HepG2 (cell line): ENCODE measurements around the gene GRIN3B. TPM values are rescaled to one million over a fixed set of nuclear protein-coding genes. Genes with fewer than 3 reads are reported as not detected.

ENCODE experiments used
- CBFB ChIP-seq: sonication (generic); formaldehyde crosslinking; IDR thresholded peaks from 2 replicates; pipeline ENCODE4 v1.4.0; 2020; ENCODE audit warnings: missing genetic modification reagents
- EP300 ChIP-seq, 3 experiments: sonication (generic) in 1 of 3; formaldehyde crosslinking in 1 of 3; IDR thresholded peaks; 2 replicates each; pipeline versions ENCODE4 v1.5.1 to v1.6.1; 2011 to 2020; ENCODE audit warnings: low read depth in 2 of 3, low read length in 2 of 3, borderline replicate concordance in 1 of 3, improper control_type of control experiment in 1 of 3, mild to moderate bottlenecking in 1 of 3, missing genetic modification reagents in 1 of 3, moderate library complexity in 1 of 3
- GFI1 ChIP-seq: sonication (generic); formaldehyde crosslinking; IDR thresholded peaks from 2 replicates; pipeline ENCODE4 v1.5.0; 2020; ENCODE audit warnings: missing genetic modification reagents, mild to moderate bottlenecking, borderline replicate concordance
- KLF9 ChIP-seq: IDR thresholded peaks from 2 replicates; pipeline ENCODE4 v1.6.1; 2016; ENCODE audit warnings: low read depth
- MAF1 ChIP-seq: sonication (generic); formaldehyde crosslinking; IDR thresholded peaks from 2 replicates; pipeline ENCODE4 v1.5.0; 2020; ENCODE audit warnings: missing genetic modification reagents, borderline replicate concordance
- MTF2 ChIP-seq: sonication (generic); formaldehyde crosslinking; IDR thresholded peaks from 2 replicates; pipeline ENCODE4 v1.5.0; 2020; ENCODE audit warnings: missing genetic modification reagents, borderline replicate concordance
- NCOA2 ChIP-seq: sonication (generic); formaldehyde crosslinking; IDR thresholded peaks from 2 replicates; pipeline ENCODE4 v1.8.0; 2022; ENCODE audit warnings: inconsistent platforms
- NRL ChIP-seq: sonication (generic); formaldehyde crosslinking; IDR thresholded peaks from 2 replicates; pipeline ENCODE4 v1.5.0; 2020; ENCODE audit warnings: missing genetic modification reagents, mild to moderate bottlenecking, moderate library complexity, borderline replicate concordance
- TBX2 ChIP-seq: sonication (generic); formaldehyde crosslinking; IDR thresholded peaks from 2 replicates; pipeline ENCODE4 v1.5.0; 2020; ENCODE audit warnings: missing genetic modification reagents, mild to moderate bottlenecking, borderline replicate concordance
- ZMAT3 ChIP-seq: sonication (generic); formaldehyde crosslinking; conservative IDR thresholded peaks from 2 replicates; pipeline ENCODE4 v1.7.0; 2021; ENCODE audit warnings: missing genetic modification reagents
- ZNF615 ChIP-seq: sonication (generic); formaldehyde crosslinking; IDR thresholded peaks from 2 replicates; pipeline ENCODE4 v1.5.0; 2020; ENCODE audit warnings: mild to moderate bottlenecking, missing genetic modification reagents, borderline replicate concordance
- ZNF724P ChIP-seq: sonication (generic); formaldehyde crosslinking; IDR thresholded peaks from 2 replicates; pipeline ENCODE4 v1.8.0; 2022; ENCODE audit warnings: missing genetic modification reagents, borderline replicate concordance
- polyA plus RNA-seq, 8 experiments: library from polyadenylated mRNA; depleted of rRNA in 3 of 8; stranded (reverse) in 7 of 8; unstranded in 1 of 8; fragments of >200 nt; fragmentation: Illumina TruSeq in 4 of 8; extraction: Trizol in 4 of 8; gene quantifications; 2 replicates each; pipeline versions ENCODE4 v1.2.1 to v1.2.3, GENCODE V29; 2011 to 2016; ENCODE audit warnings: low read depth in 4 of 8, missing spikeins in 1 of 8, mixed read lengths in 1 of 8; ENCODE audit not compliant: insufficient read depth in 1 of 8
- total RNA-seq, 5 experiments: library from RNA; depleted of rRNA; stranded (reverse); fragments of >200 nt; fragmentation: Illumina TruSeq; extraction: Trizol; gene quantifications; 2 replicates each; pipeline ENCODE4 v1.2.3, GENCODE V29; 2016; ENCODE audit warnings: low read depth in 1 of 5
- TF ChIP-seq, protein P1 (sequence below): sonication (generic); formaldehyde crosslinking; IDR thresholded peaks from 2 replicates; pipeline ENCODE4 v1.9.0; 2021; ENCODE audit warnings: mild to moderate bottlenecking, missing genetic modification reagents
- TF ChIP-seq, protein P2 (sequence below): sonication (generic); formaldehyde crosslinking; IDR thresholded peaks from 2 replicates; pipeline ENCODE4 v1.4.0; 2020; ENCODE audit warnings: missing genetic modification reagents
- TF ChIP-seq, protein P3 (sequence below): sonication (generic); formaldehyde crosslinking; IDR thresholded peaks from 2 replicates; pipeline ENCODE4 v1.8.0; 2022; ENCODE audit warnings: mild to moderate bottlenecking, missing genetic modification reagents, moderate library complexity
- TF ChIP-seq, protein P4 (sequence below): sonication (generic); formaldehyde crosslinking; IDR thresholded peaks from 2 replicates; pipeline ENCODE4 v1.4.0; 2020; ENCODE audit warnings: mild to moderate bottlenecking, missing genetic modification reagents

GRIN3B gene
- total and polyA plus RNA-seq, 2 of the 13 experiments (the other 11 are each of a cell fraction or from before 2014, with no cell fraction given), result 0.07 to 0.20 TPM

DNA sequence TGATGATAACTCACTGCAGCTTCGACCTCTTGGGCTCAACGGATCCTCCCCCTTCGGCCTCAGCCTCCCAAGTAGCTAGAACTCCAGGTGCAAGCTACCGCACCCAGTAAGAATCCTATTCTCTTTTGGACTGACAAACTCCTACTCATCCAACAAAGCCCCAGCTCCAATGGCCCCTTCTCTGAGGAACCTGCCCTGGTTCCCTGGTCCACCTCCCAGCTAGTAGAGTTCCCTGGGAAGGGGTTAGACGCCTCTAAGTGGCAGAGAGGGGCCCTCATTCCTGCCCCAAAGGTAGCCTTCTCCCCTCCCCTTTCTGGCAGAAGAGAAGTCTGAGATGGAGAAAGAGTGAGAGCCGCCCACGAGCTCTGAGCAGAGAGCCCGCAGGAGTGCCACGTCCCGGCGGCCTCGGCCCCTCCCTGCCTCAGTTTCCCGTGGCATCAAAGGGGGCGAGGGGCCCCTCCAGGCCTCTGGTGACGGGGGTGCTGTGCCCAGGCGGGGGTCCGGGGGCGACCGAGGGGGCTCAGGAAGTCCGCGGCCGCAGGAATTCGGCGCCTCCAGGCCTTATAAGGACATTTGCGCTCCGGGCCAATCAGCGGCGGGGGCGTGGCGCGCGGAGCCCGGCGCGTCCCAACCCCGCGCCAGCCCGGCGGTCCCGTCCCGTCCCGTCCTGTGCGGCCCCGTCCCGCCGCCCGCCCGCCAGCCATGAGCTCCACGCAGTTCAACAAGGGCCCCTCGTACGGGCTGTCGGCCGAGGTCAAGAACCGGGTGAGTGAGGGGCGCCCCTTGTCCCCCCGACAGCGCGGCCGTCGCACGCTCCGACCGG, 26.0 kb downstream of the GRIN3B start, which contains the start of gene CNN2 (continued):
- TF ChIP-seq, protein P1, sequence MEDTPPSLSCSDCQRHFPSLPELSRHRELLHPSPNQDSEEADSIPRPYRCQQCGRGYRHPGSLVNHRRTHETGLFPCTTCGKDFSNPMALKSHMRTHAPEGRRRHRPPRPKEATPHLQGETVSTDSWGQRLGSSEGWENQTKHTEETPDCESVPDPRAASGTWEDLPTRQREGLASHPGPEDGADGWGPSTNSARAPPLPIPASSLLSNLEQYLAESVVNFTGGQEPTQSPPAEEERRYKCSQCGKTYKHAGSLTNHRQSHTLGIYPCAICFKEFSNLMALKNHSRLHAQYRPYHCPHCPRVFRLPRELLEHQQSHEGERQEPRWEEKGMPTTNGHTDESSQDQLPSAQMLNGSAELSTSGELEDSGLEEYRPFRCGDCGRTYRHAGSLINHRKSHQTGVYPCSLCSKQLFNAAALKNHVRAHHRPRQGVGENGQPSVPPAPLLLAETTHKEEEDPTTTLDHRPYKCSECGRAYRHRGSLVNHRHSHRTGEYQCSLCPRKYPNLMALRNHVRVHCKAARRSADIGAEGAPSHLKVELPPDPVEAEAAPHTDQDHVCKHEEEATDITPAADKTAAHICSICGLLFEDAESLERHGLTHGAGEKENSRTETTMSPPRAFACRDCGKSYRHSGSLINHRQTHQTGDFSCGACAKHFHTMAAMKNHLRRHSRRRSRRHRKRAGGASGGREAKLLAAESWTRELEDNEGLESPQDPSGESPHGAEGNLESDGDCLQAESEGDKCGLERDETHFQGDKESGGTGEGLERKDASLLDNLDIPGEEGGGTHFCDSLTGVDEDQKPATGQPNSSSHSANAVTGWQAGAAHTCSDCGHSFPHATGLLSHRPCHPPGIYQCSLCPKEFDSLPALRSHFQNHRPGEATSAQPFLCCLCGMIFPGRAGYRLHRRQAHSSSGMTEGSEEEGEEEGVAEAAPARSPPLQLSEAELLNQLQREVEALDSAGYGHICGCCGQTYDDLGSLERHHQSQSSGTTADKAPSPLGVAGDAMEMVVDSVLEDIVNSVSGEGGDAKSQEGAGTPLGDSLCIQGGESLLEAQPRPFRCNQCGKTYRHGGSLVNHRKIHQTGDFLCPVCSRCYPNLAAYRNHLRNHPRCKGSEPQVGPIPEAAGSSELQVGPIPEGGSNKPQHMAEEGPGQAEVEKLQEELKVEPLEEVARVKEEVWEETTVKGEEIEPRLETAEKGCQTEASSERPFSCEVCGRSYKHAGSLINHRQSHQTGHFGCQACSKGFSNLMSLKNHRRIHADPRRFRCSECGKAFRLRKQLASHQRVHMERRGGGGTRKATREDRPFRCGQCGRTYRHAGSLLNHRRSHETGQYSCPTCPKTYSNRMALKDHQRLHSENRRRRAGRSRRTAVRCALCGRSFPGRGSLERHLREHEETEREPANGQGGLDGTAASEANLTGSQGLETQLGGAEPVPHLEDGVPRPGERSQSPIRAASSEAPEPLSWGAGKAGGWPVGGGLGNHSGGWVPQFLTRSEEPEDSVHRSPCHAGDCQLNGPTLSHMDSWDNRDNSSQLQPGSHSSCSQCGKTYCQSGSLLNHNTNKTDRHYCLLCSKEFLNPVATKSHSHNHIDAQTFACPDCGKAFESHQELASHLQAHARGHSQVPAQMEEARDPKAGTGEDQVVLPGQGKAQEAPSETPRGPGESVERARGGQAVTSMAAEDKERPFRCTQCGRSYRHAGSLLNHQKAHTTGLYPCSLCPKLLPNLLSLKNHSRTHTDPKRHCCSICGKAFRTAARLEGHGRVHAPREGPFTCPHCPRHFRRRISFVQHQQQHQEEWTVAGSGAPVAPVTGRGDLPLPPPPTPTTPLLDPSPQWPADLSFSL (CRISPR knock-in tag), result no peak
- TF ChIP-seq, protein P2, sequence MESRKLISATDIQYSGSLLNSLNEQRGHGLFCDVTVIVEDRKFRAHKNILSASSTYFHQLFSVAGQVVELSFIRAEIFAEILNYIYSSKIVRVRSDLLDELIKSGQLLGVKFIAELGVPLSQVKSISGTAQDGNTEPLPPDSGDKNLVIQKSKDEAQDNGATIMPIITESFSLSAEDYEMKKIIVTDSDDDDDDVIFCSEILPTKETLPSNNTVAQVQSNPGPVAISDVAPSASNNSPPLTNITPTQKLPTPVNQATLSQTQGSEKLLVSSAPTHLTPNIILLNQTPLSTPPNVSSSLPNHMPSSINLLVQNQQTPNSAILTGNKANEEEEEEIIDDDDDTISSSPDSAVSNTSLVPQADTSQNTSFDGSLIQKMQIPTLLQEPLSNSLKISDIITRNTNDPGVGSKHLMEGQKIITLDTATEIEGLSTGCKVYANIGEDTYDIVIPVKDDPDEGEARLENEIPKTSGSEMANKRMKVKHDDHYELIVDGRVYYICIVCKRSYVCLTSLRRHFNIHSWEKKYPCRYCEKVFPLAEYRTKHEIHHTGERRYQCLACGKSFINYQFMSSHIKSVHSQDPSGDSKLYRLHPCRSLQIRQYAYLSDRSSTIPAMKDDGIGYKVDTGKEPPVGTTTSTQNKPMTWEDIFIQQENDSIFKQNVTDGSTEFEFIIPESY (CRISPR knock-in tag), result no peak
- TF ChIP-seq TBX2 (CRISPR knock-in tag), result no peak; the same call in 1 of the 2 replicates
- no peak for TF ChIP-seq MAF1 (CRISPR knock-in tag)
- no peak for TF ChIP-seq EP300 (IDR thresholded peaks at IDR 0.05; ENCODE audit: low read depth in 2 of 2, low read length in 2 of 2)
- TF ChIP-seq EP300 (CRISPR knock-in tag; IDR thresholded peaks at IDR 0.05; ENCODE audit: borderline replicate concordance), result no peak
- no peak for TF ChIP-seq MTF2 (CRISPR knock-in tag)
- TF ChIP-seq ZMAT3 (CRISPR knock-in tag), result no peak
- peak; percentile 29; the same call in 1 of the 2 replicates for TF ChIP-seq NCOA2 (CRISPR knock-in tag)
- TF ChIP-seq NRL, result no peak
- no peak for TF ChIP-seq GFI1 (CRISPR knock-in tag)
- TF ChIP-seq ZNF724P (CRISPR knock-in tag), result peak; percentile 57; the same call in 1 of the 2 replicates
- 0 out of 2 replicates have a peak, but pooled peaks have one; percentile 14 for TF ChIP-seq CBFB
- no peak for TF ChIP-seq ZNF615 (CRISPR knock-in tag)
- TF ChIP-seq, protein P3, sequence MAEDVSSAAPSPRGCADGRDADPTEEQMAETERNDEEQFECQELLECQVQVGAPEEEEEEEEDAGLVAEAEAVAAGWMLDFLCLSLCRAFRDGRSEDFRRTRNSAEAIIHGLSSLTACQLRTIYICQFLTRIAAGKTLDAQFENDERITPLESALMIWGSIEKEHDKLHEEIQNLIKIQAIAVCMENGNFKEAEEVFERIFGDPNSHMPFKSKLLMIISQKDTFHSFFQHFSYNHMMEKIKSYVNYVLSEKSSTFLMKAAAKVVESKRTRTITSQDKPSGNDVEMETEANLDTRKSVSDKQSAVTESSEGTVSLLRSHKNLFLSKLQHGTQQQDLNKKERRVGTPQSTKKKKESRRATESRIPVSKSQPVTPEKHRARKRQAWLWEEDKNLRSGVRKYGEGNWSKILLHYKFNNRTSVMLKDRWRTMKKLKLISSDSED (CRISPR knock-in tag), result no peak
- TF ChIP-seq KLF9, result no peak
- TF ChIP-seq, protein P4, sequence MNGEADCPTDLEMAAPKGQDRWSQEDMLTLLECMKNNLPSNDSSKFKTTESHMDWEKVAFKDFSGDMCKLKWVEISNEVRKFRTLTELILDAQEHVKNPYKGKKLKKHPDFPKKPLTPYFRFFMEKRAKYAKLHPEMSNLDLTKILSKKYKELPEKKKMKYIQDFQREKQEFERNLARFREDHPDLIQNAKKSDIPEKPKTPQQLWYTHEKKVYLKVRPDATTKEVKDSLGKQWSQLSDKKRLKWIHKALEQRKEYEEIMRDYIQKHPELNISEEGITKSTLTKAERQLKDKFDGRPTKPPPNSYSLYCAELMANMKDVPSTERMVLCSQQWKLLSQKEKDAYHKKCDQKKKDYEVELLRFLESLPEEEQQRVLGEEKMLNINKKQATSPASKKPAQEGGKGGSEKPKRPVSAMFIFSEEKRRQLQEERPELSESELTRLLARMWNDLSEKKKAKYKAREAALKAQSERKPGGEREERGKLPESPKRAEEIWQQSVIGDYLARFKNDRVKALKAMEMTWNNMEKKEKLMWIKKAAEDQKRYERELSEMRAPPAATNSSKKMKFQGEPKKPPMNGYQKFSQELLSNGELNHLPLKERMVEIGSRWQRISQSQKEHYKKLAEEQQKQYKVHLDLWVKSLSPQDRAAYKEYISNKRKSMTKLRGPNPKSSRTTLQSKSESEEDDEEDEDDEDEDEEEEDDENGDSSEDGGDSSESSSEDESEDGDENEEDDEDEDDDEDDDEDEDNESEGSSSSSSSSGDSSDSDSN (CRISPR knock-in tag), result peak; percentile 56; the same call in 1 of the 2 replicates
